A673 (cell line): ENCODE data around the gene ZNF546.
"Not testable (repeated sequence)": the region's sequence is repeated elsewhere in the genome, so short reads cannot be mapped to it uniquely, and the experiment has no call there.

Experiments used
- EZH2 ChIP-seq: fragments of 200-600 bp; sonication (generic); IDR thresholded peaks from 2 replicates; pipeline ENCODE4 v1.6.1; 2017; ENCODE audit warnings: borderline replicate concordance, low read depth, mild to moderate bottlenecking, mixed read lengths, antibody characterized with exemption, low read length; ENCODE audit not compliant: poor library complexity, severe bottlenecking
- TF ChIP-seq, protein P1 (sequence below): fragments of 300-800, 200-600 bp; sonication (generic); conservative IDR thresholded peaks from 2 replicates; pipeline ENCODE4 v1.5.1; 2017; ENCODE audit warnings: low read depth, mild to moderate bottlenecking, antibody characterized with exemption, low read length, moderate library complexity, mixed read lengths

DNA sequence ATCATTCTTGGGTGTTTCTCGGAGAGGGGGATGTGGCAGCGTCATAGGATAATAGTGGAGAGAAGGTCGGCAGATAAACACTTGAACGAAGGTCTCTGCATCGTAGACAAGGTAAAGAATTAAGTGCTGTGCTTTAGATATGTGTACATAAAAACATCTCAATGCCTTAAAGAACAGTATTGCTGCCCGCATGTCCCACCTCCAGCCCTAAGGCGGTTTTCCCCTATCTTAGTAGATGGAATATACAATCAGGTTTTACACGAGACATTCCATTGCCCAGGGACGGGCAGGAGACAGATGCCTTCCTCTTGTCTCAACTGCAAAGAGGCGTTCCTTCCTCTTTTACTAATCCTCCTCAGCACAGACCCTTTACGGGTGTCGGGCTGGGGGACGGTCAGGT lies 37.5 kb upstream of the ZNF546 start:
- not testable (repeated sequence) for TF ChIP-seq EZH2
- TF ChIP-seq, protein P1, sequence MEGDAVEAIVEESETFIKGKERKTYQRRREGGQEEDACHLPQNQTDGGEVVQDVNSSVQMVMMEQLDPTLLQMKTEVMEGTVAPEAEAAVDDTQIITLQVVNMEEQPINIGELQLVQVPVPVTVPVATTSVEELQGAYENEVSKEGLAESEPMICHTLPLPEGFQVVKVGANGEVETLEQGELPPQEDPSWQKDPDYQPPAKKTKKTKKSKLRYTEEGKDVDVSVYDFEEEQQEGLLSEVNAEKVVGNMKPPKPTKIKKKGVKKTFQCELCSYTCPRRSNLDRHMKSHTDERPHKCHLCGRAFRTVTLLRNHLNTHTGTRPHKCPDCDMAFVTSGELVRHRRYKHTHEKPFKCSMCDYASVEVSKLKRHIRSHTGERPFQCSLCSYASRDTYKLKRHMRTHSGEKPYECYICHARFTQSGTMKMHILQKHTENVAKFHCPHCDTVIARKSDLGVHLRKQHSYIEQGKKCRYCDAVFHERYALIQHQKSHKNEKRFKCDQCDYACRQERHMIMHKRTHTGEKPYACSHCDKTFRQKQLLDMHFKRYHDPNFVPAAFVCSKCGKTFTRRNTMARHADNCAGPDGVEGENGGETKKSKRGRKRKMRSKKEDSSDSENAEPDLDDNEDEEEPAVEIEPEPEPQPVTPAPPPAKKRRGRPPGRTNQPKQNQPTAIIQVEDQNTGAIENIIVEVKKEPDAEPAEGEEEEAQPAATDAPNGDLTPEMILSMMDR = not testable (repeated sequence)
